Naive thymus-derived CD4-positive, alpha-beta T cell (primary cell): ENCODE results near the gene MACF1. TPM values are rescaled to one million over a fixed set of nuclear protein-coding genes. Genes with fewer than 3 reads are reported as not detected.
A peak's percentile ranks its signal among the peaks of the same experiment; 100 is the strongest.

ENCODE experiments used
- ATAC-seq: fragments of 150-1000 bp; cut with Tn5 transposase; 2 replicates; pipeline ENCODE4 v1.10.0; 2021; ENCODE audit warnings: mild to moderate bottlenecking, moderate library complexity
- CTCF ChIA-PET: fragments of 350-600 bp; sonication (Branson Sonifier 250); formaldehyde crosslinking; loops from one replicate; lab custom pipeline; 2021; ENCODE audit warnings: antibody characterized with exemption; lab: Charles Lee
- POLR2A ChIA-PET: fragments of 350-600 bp; sonication (Branson Sonifier 250); formaldehyde crosslinking; loops from one replicate; lab custom pipeline; 2021; ENCODE audit warnings: antibody characterized with exemption, inconsistent platforms; lab: Charles Lee
- DNase-seq, 9 donors: peaks; one replicate each; pipeline versions ENCODE4 v3.0.0 to v3.0.0-alpha.2; 2020 to 2022; ENCODE audit warnings: mixed read lengths in 1 of 9
- H3K27ac ChIP-seq: one replicate; pipeline ENCODE4 v1.7.0; 2013; ENCODE audit warnings: mild to moderate bottlenecking, low read depth, low read length, moderate library complexity
- H3K27me3 ChIP-seq, 2 donors: one replicate each; pipeline ENCODE4 v1.7.0; 2013; ENCODE audit warnings: low read length in 2 of 2, mild to moderate bottlenecking in 2 of 2, moderate library complexity in 2 of 2; ENCODE audit not compliant: control insufficient read depth in 2 of 2, insufficient read depth in 2 of 2
- H3K36me3 ChIP-seq, 3 experiments: 1 replicate in 2 of 3; 2 replicates in 1 of 3; pipeline ENCODE4 v1.7.0; 2013; ENCODE audit warnings: low read length in 3 of 3, mild to moderate bottlenecking in 3 of 3, moderate library complexity in 1 of 3; ENCODE audit not compliant: insufficient read depth in 3 of 3, control insufficient read depth in 2 of 3
- H3K4me1 ChIP-seq, 2 donors: one replicate each; pipeline ENCODE4 v1.7.0; 2013; ENCODE audit warnings: low read length in 2 of 2, mild to moderate bottlenecking in 2 of 2, moderate library complexity in 1 of 2; ENCODE audit not compliant: control insufficient read depth in 2 of 2, insufficient read depth in 2 of 2
- H3K4me3 ChIP-seq: 2 replicates; pipeline ENCODE4 v1.7.0; 2013; ENCODE audit warnings: mild to moderate bottlenecking, low read length
- H3K9me3 ChIP-seq, 3 experiments: 1 replicate in 2 of 3; 2 replicates in 1 of 3; pipeline ENCODE4 v1.7.0; 2013; ENCODE audit warnings: low read length in 3 of 3; ENCODE audit not compliant: control insufficient read depth in 2 of 3
- H3K27ac Mint-ChIP-seq, 9 donors: one replicate each; pipeline ENCODE4 v1.8.0; 2020 to 2022; ENCODE audit warnings: mixed read lengths in 9 of 9, mild to moderate bottlenecking in 8 of 9, moderate library complexity in 5 of 9, inconsistent platforms in 2 of 9
- H3K27me3 Mint-ChIP-seq, 5 donors: one replicate each; pipeline ENCODE4 v1.8.0; 2021 to 2022; ENCODE audit warnings: mixed read lengths in 5 of 5, mild to moderate bottlenecking in 1 of 5
- H3K36me3 Mint-ChIP-seq, 5 donors: one replicate each; pipeline ENCODE4 v1.8.0; 2020 to 2022; ENCODE audit warnings: mixed read lengths in 5 of 5, mild to moderate bottlenecking in 3 of 5, inconsistent platforms in 1 of 5
- H3K4me1 Mint-ChIP-seq, 7 donors: one replicate each; pipeline ENCODE4 v1.8.0; 2020 to 2022; ENCODE audit warnings: mixed read lengths in 7 of 7, mild to moderate bottlenecking in 3 of 7, inconsistent platforms in 1 of 7
- H3K4me3 Mint-ChIP-seq, 10 donors: one replicate each; pipeline ENCODE4 v1.8.0; 2020 to 2022; ENCODE audit warnings: mild to moderate bottlenecking in 10 of 10, mixed read lengths in 10 of 10, moderate library complexity in 6 of 10, inconsistent platforms in 2 of 10
- H3K9me3 Mint-ChIP-seq, 11 donors: one replicate each; pipeline ENCODE4 v1.8.0; 2020 to 2022; ENCODE audit warnings: mixed read lengths in 11 of 11, mild to moderate bottlenecking in 4 of 11, inconsistent platforms in 1 of 11, moderate library complexity in 1 of 11
- intact Hi-C, 2 donors: fragments of 100-400 bp; cut with micrococcal nuclease; formaldehyde crosslinking; loops; one replicate each; pipeline ENCODE4 v1.15.1; 2023
- polyA plus RNA-seq, 2 donors: library from polyadenylated mRNA; unstranded; fragments of 300-500 nt; fragmentation: Illumina TruSeq; gene quantifications; one replicate each; pipeline ENCODE4 v1.2.3, GENCODE V29; 2021
- total RNA-seq, 6 experiments: library from RNA in 5 of 6; stranded (reverse) in 5 of 6; gene quantifications; 1 replicate in 5 of 6; 2 replicates in 1 of 6; pipeline ENCODE4 v1.2.3 and lab custom pipeline; 2021 to 2026

MACF1 gene
- total and polyA plus RNA-seq, 7 experiments from 2014 or later: 21.2 to 409 (median 288) TPM

GRCh38 chr1:39266792-39267191 is 62.3 kb downstream of the MACF1 start:
- Mint-ChIP-seq H3K36me3 (peaks cover 4 to 16% (median 8%) of the 10 kb centered on the region in 5 donors), H3K4me1 (peaks cover 63 to 89% (median 81%) of the 10 kb centered on the region in 7 donors), H3K9me3 (no peaks in the 10 kb centered on the region), H3K4me3 (peak overlapping the region in 2 of 10 donors; percentile 14 to 34), H3K27ac (peak overlapping the region in 5 of 9 donors; percentile 10 to 54 (median 41)), H3K27me3 (no peaks in the 10 kb centered on the region)
- ChIA-PET CTCF (interaction anchor here (0.6 to 5.1 kb wide), 5 partner anchors 52 to 1634 kb away, joined by 4 to 30 read pairs (median 5); no protein-coding TSS in a partner anchor), POLR2A (interaction anchor here (1.2 kb wide), 2 partner anchors 8 to 74 kb away, joined by 3 to 6 read pairs; no protein-coding TSS in a partner anchor)
- intact Hi-C loops: loop anchor here in 1 of 2 donors (5.0 kb wide), 1 partner anchor 146 kb away; no protein-coding TSS in a partner anchor
- no peak for DNase-seq
- Histone ChIP-seq H3K4me3 (no peak overlapping the region), H3K4me1 (peaks cover 30 to 35% of the 10 kb centered on the region in 2 donors), H3K9me3 (no peaks in the 10 kb centered on the region), H3K27me3 (no peaks in the 10 kb centered on the region), H3K36me3 (peaks cover 0 to 12% (median 0%) of the 10 kb centered on the region in 3 experiments), H3K27ac (no peak overlapping the region)
- no peak for ATAC-seq

GRCh38 chr1:39268112-39268581 is 63.7 kb downstream of the MACF1 start:
- H3K4me1 ChIP-seq: peaks cover 16 to 21% of the 10 kb centered on the region in 2 donors
- H3K36me3 ChIP-seq: peaks cover 0 to 12% (median 0%) of the 10 kb centered on the region in 3 experiments
- H3K36me3 Mint-ChIP-seq: peaks cover 4 to 12% (median 6%) of the 10 kb centered on the region in 5 donors
- no peak overlapping the region for H3K27ac ChIP-seq
- DNase-seq (no peak), ATAC-seq (peak; percentile 57)
- no peak overlapping the region for H3K4me3 ChIP-seq
- H3K4me3 Mint-ChIP-seq: peak overlapping the region; percentile 46 to 84 (median 73)
- no peaks in the 10 kb centered on the region for H3K9me3 Mint-ChIP-seq
- peaks cover 58 to 88% (median 80%) of the 10 kb centered on the region in 7 donors for H3K4me1 Mint-ChIP-seq
- POLR2A ChIA-PET: interaction anchor here (0.5 kb wide), 1 partner anchor 76 kb away, joined by 3 read pairs; no protein-coding TSS in a partner anchor
- H3K27me3 Mint-ChIP-seq: no peaks in the 10 kb centered on the region
- no peaks in the 10 kb centered on the region for H3K9me3 ChIP-seq
- CTCF ChIA-PET: interaction anchor here (1.2 to 5.1 kb wide), 4 partner anchors 9 to 85 kb away, joined by 3 to 30 read pairs (median 6); no protein-coding TSS in a partner anchor
- intact Hi-C loops: loop anchor here in 1 of 2 donors (5.0 kb wide), 1 partner anchor 144 kb away; no protein-coding TSS in a partner anchor
- peak overlapping the region; percentile 63 to 86 (median 71) for H3K27ac Mint-ChIP-seq
- no peaks in the 10 kb centered on the region for H3K27me3 ChIP-seq

- CTCF ChIA-PET: interaction anchor here (1.3 to 2.6 kb wide), 3 partner anchors 8 to 77 kb away, joined by 3 to 18 read pairs (median 9); no protein-coding TSS in a partner anchor
- H3K4me3 Mint-ChIP-seq: peak overlapping the region in 4 of 10 donors; percentile 70 to 81 (median 70)
- Histone ChIP-seq H3K4me3 (no peak overlapping the region), H3K9me3 (no peaks in the 10 kb centered on the region), H3K4me1 (peaks cover 16 to 21% of the 10 kb centered on the region in 2 donors), H3K27me3 (no peaks in the 10 kb centered on the region), H3K36me3 (peaks cover 0 to 12% (median 0%) of the 10 kb centered on the region in 3 experiments), H3K27ac (no peak overlapping the region)
- H3K27ac Mint-ChIP-seq: peak overlapping the region; percentile 14 to 86 (median 70)
- peaks cover 56 to 85% (median 77%) of the 10 kb centered on the region in 7 donors for H3K4me1 Mint-ChIP-seq
- ATAC-seq: no peak
- H3K9me3 Mint-ChIP-seq: no peaks in the 10 kb centered on the region
- DNase-seq: no peak
- no peaks in the 10 kb centered on the region for H3K27me3 Mint-ChIP-seq
- POLR2A ChIA-PET: no interaction called here
- intact Hi-C loops: loop anchor here in 1 of 2 donors (5.0 kb wide), 1 partner anchor 143 kb away; no protein-coding TSS in a partner anchor
- peaks cover 4 to 12% (median 6%) of the 10 kb centered on the region in 5 donors for H3K36me3 Mint-ChIP-seq
Observed at GRCh38 chr1:39268906-39269305, 64.4 kb downstream of the MACF1 start.

- peaks cover 0 to 12% (median 0%) of the 10 kb centered on the region in 3 experiments for H3K36me3 ChIP-seq
- Mint-ChIP-seq H3K9me3 (no peaks in the 10 kb centered on the region), H3K36me3 (peaks cover 4 to 12% (median 6%) of the 10 kb centered on the region in 5 donors), H3K4me1 (peaks cover 58 to 83% (median 75%) of the 10 kb centered on the region in 7 donors), H3K27ac (peak overlapping the region; percentile 14 to 86 (median 43)), H3K4me3 (peak overlapping the region in 1 of 10 donors; percentile 14), H3K27me3 (no peaks in the 10 kb centered on the region)
- no peaks in the 10 kb centered on the region for H3K9me3 ChIP-seq
- CTCF ChIA-PET: interaction anchor here (1.3 to 2.6 kb wide), 3 partner anchors 8 to 78 kb away, joined by 3 to 18 read pairs (median 9); no protein-coding TSS in a partner anchor
- H3K4me3 ChIP-seq: no peak overlapping the region
- ATAC-seq: no peak
- H3K27me3 ChIP-seq: no peaks in the 10 kb centered on the region
- H3K27ac ChIP-seq: no peak overlapping the region
- DNase-seq: no peak
- POLR2A ChIA-PET: no interaction called here
- intact Hi-C loops: loop anchor here in 1 of 2 donors (5.0 kb wide), 1 partner anchor 143 kb away; no protein-coding TSS in a partner anchor
- H3K4me1 ChIP-seq: peaks cover 16 to 21% of the 10 kb centered on the region in 2 donors
Observed at GRCh38 chr1:39269349-39269748, 64.9 kb downstream of the MACF1 start.

- ChIA-PET POLR2A (no interaction called here), CTCF (interaction anchor here (2.6 kb wide), 1 partner anchor 78 kb away, joined by 18 read pairs; no protein-coding TSS in a partner anchor)
- Mint-ChIP-seq H3K36me3 (peaks cover 4 to 12% (median 6%) of the 10 kb centered on the region in 5 donors), H3K27ac (peak overlapping the region; percentile 3 to 70 (median 28)), H3K27me3 (no peaks in the 10 kb centered on the region), H3K4me3 (peak overlapping the region in 2 of 10 donors; percentile 1 to 20), H3K4me1 (peaks cover 56 to 88% (median 74%) of the 10 kb centered on the region in 7 donors), H3K9me3 (no peaks in the 10 kb centered on the region)
- ATAC-seq (peak; percentile 50), DNase-seq (no peak)
- Histone ChIP-seq H3K9me3 (no peaks in the 10 kb centered on the region), H3K4me3 (no peak overlapping the region), H3K27me3 (no peaks in the 10 kb centered on the region), H3K36me3 (peaks cover 0 to 12% (median 0%) of the 10 kb centered on the region in 3 experiments), H3K4me1 (peaks cover 16 to 21% of the 10 kb centered on the region in 2 donors), H3K27ac (no peak overlapping the region)
- intact Hi-C loops: loop anchor here in 1 of 2 donors (5.0 kb wide), 1 partner anchor 142 kb away; no protein-coding TSS in a partner anchor
Observed at GRCh38 chr1:39269791-39270342, 65.4 kb downstream of the MACF1 start.

- no peak overlapping the region for H3K4me3 ChIP-seq
Observed at GRCh38 chr1:39270368-39270767, 65.9 kb downstream of the MACF1 start.

More at GRCh38 chr1:39270368-39270767, 65.9 kb downstream of the MACF1 start:
- peaks cover 4 to 12% (median 6%) of the 10 kb centered on the region in 5 donors for H3K36me3 Mint-ChIP-seq
- H3K27ac ChIP-seq: no peak overlapping the region
- H3K27me3 Mint-ChIP-seq: no peaks in the 10 kb centered on the region
- H3K4me3 Mint-ChIP-seq: peak overlapping the region in 4 of 10 donors; percentile 1 to 50 (median 10)
- H3K9me3 ChIP-seq: no peaks in the 10 kb centered on the region
- H3K36me3 ChIP-seq: peaks cover 0 to 12% (median 0%) of the 10 kb centered on the region in 3 experiments
- peaks cover 51 to 84% (median 69%) of the 10 kb centered on the region in 7 donors for H3K4me1 Mint-ChIP-seq
- peak overlapping the region in 8 of 9 donors; percentile 3 to 70 (median 27) for H3K27ac Mint-ChIP-seq
- ChIA-PET CTCF (interaction anchor here (2.6 kb wide), 1 partner anchor 79 kb away, joined by 18 read pairs; no protein-coding TSS in a partner anchor), POLR2A (no interaction called here)
- H3K4me1 ChIP-seq: peaks cover 16 to 21% of the 10 kb centered on the region in 2 donors
- H3K9me3 Mint-ChIP-seq: no peaks in the 10 kb centered on the region
- intact Hi-C loops: no loop called here
- DNase-seq: no peak
- ATAC-seq: no peak
- no peaks in the 10 kb centered on the region for H3K27me3 ChIP-seq
